Measurements from ENCODE around the gene IFI44L.

Gene IFI44L

GRCh38 chr1:78691995-78692747 is 71.9 kb downstream of the IFI44L start:
- DNase-seq, result no peak

Data from activated T-cell treated with anti-CD3 and anti-CD28 coated beads, Interleukin-2, amount 50 U/mL, for 48 hours (primary cell).